Transverse colon (tissue), 4 donors: ENCODE data around the gene NUB1. TPM values are rescaled to one million over a fixed set of nuclear protein-coding genes. Genes with fewer than 3 reads are reported as not detected.

Experiments used
- DNase-seq: peaks from one replicate; pipeline ENCODE4 v3.0.0-alpha.2; 2019
- H3K27ac ChIP-seq, 4 donors: fragments of 200-600 bp; sonication (generic); 2 replicates each; pipeline ENCODE4 v1.5.1; 2016 to 2018; ENCODE audit warnings: inconsistent platforms in 4 of 4
- H3K27me3 ChIP-seq: fragments of 200-600 bp; sonication (generic); 2 replicates; pipeline ENCODE4 v1.5.1; 2017; ENCODE audit warnings: inconsistent platforms
- H3K36me3 ChIP-seq, 4 donors: fragments of 200-600 bp; sonication (generic); 2 replicates each; pipeline ENCODE4 v1.5.1; 2017 to 2019; ENCODE audit warnings: inconsistent platforms in 4 of 4
- H3K4me1 ChIP-seq, 4 donors: fragments of 200-600 bp; sonication (generic); 2 replicates each; pipeline ENCODE4 v1.5.1; 2017 to 2020; ENCODE audit warnings: inconsistent platforms in 4 of 4
- H3K4me3 ChIP-seq, 4 donors: fragments of 200-600 bp; sonication (generic); 1 replicate in 1 of 4; 2 replicates in 3 of 4; pipeline versions ENCODE4 v1.5.1 to v1.6.1; 2017 to 2019; ENCODE audit warnings: inconsistent platforms in 4 of 4
- H3K9me3 ChIP-seq, 2 donors: fragments of 200-600 bp; sonication (generic); 2 replicates each; pipeline ENCODE4 v1.5.1; 2017 to 2019; ENCODE audit warnings: inconsistent platforms in 2 of 2
- CTCF ChIP-seq, 5 experiments: fragments of 200-600 bp in 3 of 5; fragments of 450-650 bp in 2 of 5; sonication (generic) in 3 of 5; IDR thresholded peaks; 1 replicate in 2 of 5; 2 replicates in 3 of 5; pipeline ENCODE4 v1.5.1; 2016 to 2017; ENCODE audit warnings: antibody characterized with exemption in 5 of 5, inconsistent platforms in 3 of 5, mild to moderate bottlenecking in 2 of 5, moderate library complexity in 1 of 5
- EP300 ChIP-seq: sonication (generic); formaldehyde crosslinking; IDR thresholded peaks from one replicate; pipeline ENCODE4 v1.6.1; 2017; ENCODE audit warnings: antibody characterized with exemption, low read depth
- POLR2A ChIP-seq: fragments of 450-650 bp; IDR thresholded peaks from one replicate; pipeline ENCODE4 v1.6.1; 2016; ENCODE audit warnings: antibody characterized with exemption, mild to moderate bottlenecking, moderate library complexity
- POLR2AphosphoS5 ChIP-seq, 3 donors: sonication (generic); formaldehyde crosslinking; IDR thresholded peaks; one replicate each; pipeline ENCODE4 v1.6.1; 2016; ENCODE audit warnings: antibody characterized with exemption in 3 of 3
- WGBS, 2 donors: methylation state at CpG; one replicate each; pipeline ENCODE4 v1.1.5; 2018; ENCODE audit warnings: low coverage in 1 of 2; 5-methylcytosine and 5-hydroxymethylcytosine counted together
- in situ Hi-C, 4 donors: fragments of 200-750 bp; cut with MboI; loops; one replicate each; pipeline versions ENCODE4 v1.15.0 to v1.15.1; 2017; ENCODE audit warnings: low sequenced_read_pairs in 3 of 4, low pct_ligation_motif_present in 1 of 4, low pct_unique_long_range_greater_than_20kb in 1 of 4
- intact Hi-C: fragments of 100-400 bp; cut with DNase I; formaldehyde crosslinking; loops from one replicate; pipeline ENCODE4 v1.15.1; 2023; ENCODE audit warnings: low total_unique reads
- total RNA-seq, 4 donors: library from RNA; depleted of rRNA; stranded (reverse); fragments of >200 nt; gene quantifications; one replicate each; pipeline ENCODE4 v1.1.0, GENCODE V29; 2016

The NUB1 gene
- total RNA-seq, 4 donors from 2014 or later: 26.3 to 69.5 (median 56.4) TPM

- Histone ChIP-seq H3K27ac (no peak overlapping the region), H3K4me1 (no peaks in the 10 kb centered on the region), H3K36me3 (peaks cover 0 to 34% (median 14%) of the 10 kb centered on the region in 4 donors), H3K4me3 (no peak overlapping the region), H3K9me3 (no peaks in the 10 kb centered on the region), H3K27me3 (no peaks in the 10 kb centered on the region)
- in situ Hi-C loops: no loop called here
- TF ChIP-seq CTCF (IDR thresholded peaks at IDR 0.05): no peak
- TF ChIP-seq EP300: no peak
- TF ChIP-seq POLR2AphosphoS5 (IDR thresholded peaks at IDR 0.05): no peak
- no peak for TF ChIP-seq POLR2A
- DNase-seq: no peak
- WGBS, 2 donors: 90% methylated on average over 10 of the region's 10 CpGs; no CpG with 5 or more reads in 1 of the 2 donors
- intact Hi-C loops: no loop called here
Observed at GRCh38 chr7:151375530-151376217, 34.1 kb downstream of the NUB1 start.

GRCh38 chr7:151376218-151376902 lies 34.7 kb downstream of the NUB1 start:
- Histone ChIP-seq H3K4me1 (peaks cover under 1 to 5% (median 4%) of the 10 kb centered on the region in 4 donors), H3K27ac (no peak overlapping the region), H3K27me3 (peaks cover 4% of the 10 kb centered on the region), H3K9me3 (no peaks in the 10 kb centered on the region), H3K36me3 (peaks cover 0 to 34% (median 14%) of the 10 kb centered on the region in 4 donors), H3K4me3 (no peak overlapping the region)
- in situ Hi-C loops: no loop called here
- DNase-seq: no peak
- intact Hi-C loops: no loop called here
- WGBS, 2 donors: 94% methylated on average over 33 of the region's 33 CpGs; no CpG with 5 or more reads in 1 of the 2 donors
- TF ChIP-seq EP300 (no peak), POLR2A (no peak), CTCF (IDR thresholded peaks at IDR 0.05) (no peak), POLR2AphosphoS5 (IDR thresholded peaks at IDR 0.05) (no peak)

- Histone ChIP-seq H3K4me1 (peaks cover 6 to 16% (median 14%) of the 10 kb centered on the region in 4 donors), H3K36me3 (peaks cover 0 to 34% (median 14%) of the 10 kb centered on the region in 4 donors), H3K27me3 (peaks cover 15% of the 10 kb centered on the region), H3K27ac (no peak overlapping the region), H3K4me3 (no peak overlapping the region), H3K9me3 (no peaks in the 10 kb centered on the region)
- 95 to 100% methylated on average over 6 to 12 of the region's 12 CpGs for WGBS, 2 donors
- in situ Hi-C loops (no loop called here), intact Hi-C loops (no loop called here)
- no peak for DNase-seq
- TF ChIP-seq POLR2AphosphoS5 (IDR thresholded peaks at IDR 0.05) (no peak), POLR2A (no peak), EP300 (no peak), CTCF (IDR thresholded peaks at IDR 0.05) (no peak)
Observed at GRCh38 chr7:151377406-151377805, 35.8 kb downstream of the NUB1 start.

- 89 to 90% methylated on average over 1 to 9 of the region's 9 CpGs for WGBS, 2 donors
- TF ChIP-seq POLR2AphosphoS5 (IDR thresholded peaks at IDR 0.05) (no peak), EP300 (no peak), POLR2A (no peak), CTCF (IDR thresholded peaks at IDR 0.05) (no peak)
- in situ Hi-C loops (no loop called here), intact Hi-C loops (no loop called here)
- peaks cover 21% of the 10 kb centered on the region for H3K27me3 ChIP-seq
- H3K4me1 ChIP-seq: peaks cover 6 to 16% (median 14%) of the 10 kb centered on the region in 4 donors
- no peaks in the 10 kb centered on the region for H3K9me3 ChIP-seq
- peaks cover 0 to 34% (median 14%) of the 10 kb centered on the region in 4 donors for H3K36me3 ChIP-seq
- no peak overlapping the region for H3K27ac ChIP-seq
- H3K4me3 ChIP-seq: no peak overlapping the region
- no peak for DNase-seq
Observed at GRCh38 chr7:151378011-151378410, 36.4 kb downstream of the NUB1 start.
